ENCODE results near the gene PNKD. TPM values are rescaled to one million over a fixed set of nuclear protein-coding genes. Genes with fewer than 3 reads are reported as not detected.
A peak's percentile ranks its signal among the peaks of the same experiment; 100 is the strongest.

The PNKD gene
- total RNA-seq, 1 experiment from 2014 or later = 97.7 TPM

GRCh38 chr2:218368150-218368528 lies 97.8 kb downstream of the PNKD start:
- Histone ChIP-seq H3K36me3 (ENCODE audit: low read depth, low read length) (no peaks in the 10 kb centered on the region), H3K9me2 (replicated peaks; ENCODE audit: low read length) (no peaks in the 10 kb centered on the region), H3F3A (ENCODE audit: low read length, unreplicated experiment) (no peaks in the 10 kb centered on the region), H3K4me3 (ENCODE audit: low read length) (peak overlapping the region; percentile 71), H4K20me1 (ENCODE audit: low read length) (no peaks in the 10 kb centered on the region), H3K9me3 (ENCODE audit: low read length) (no peaks in the 10 kb centered on the region), H3K4me1 (ENCODE audit: insufficient read depth, low read length) (0 out of 2 replicates have a peak, but pooled peaks cover 5% of the 10 kb centered on the region), H3K79me2 (ENCODE audit: low read length) (no peaks in the 10 kb centered on the region), H3K9ac (ENCODE audit: low read length) (peak overlapping the region; percentile 49), H2AFZ (ENCODE audit: low read length) (peak overlapping the region; percentile 89), H3K27me3 (ENCODE audit: low read length) (no peaks in the 10 kb centered on the region), H3K27ac (ENCODE audit: low read length) (no peak overlapping the region), H3K4me2 (ENCODE audit: low read length) (peak overlapping the region; percentile 93)
- BruUV-seq (replicated peaks) = TSS peak; percentile 96
- ATAC-seq = no peak
- POLR2A ChIA-PET (ENCODE audit: unreplicated experiment) = no interaction called here
- CTCF ChIA-PET = interaction anchor here (0.6 kb wide), 2 partner anchors 66 to 650 kb away, joined by 3 to 5 read pairs; no protein-coding TSS in a partner anchor
- intact Hi-C loops (cut with micrococcal nuclease) = no loop called here
- DNase-seq = no peak
- TF ChIP-seq CTCF (conservative IDR thresholded peaks at IDR 0.05; ENCODE audit: low read depth, low read length) (no peak), EZH2phosphoT487 (IDR thresholded peaks at IDR 0.05; ENCODE audit: borderline replicate concordance, low read length) (no peak), EZH2 (IDR thresholded peaks at IDR 0.05; ENCODE audit: low read length, unreplicated experiment) (no peak)

GRCh38 chr2:218368621-218369153 lies 98.4 kb downstream of the PNKD start:
- Histone ChIP-seq H3K9ac (ENCODE audit: low read length) (no peak overlapping the region), H2AFZ (ENCODE audit: low read length) (peak overlapping the region; percentile 27; the same call in 1 of the 2 replicates), H4K20me1 (ENCODE audit: low read length) (no peaks in the 10 kb centered on the region), H3K4me2 (ENCODE audit: low read length) (peak overlapping the region; percentile 93), H3K9me2 (replicated peaks; ENCODE audit: low read length) (no peaks in the 10 kb centered on the region), H3K36me3 (ENCODE audit: low read depth, low read length) (no peaks in the 10 kb centered on the region), H3K4me3 (ENCODE audit: low read length) (peak overlapping the region; percentile 32; the same call in 1 of the 2 replicates), H3K4me1 (ENCODE audit: insufficient read depth, low read length) (0 out of 2 replicates have a peak, but pooled peaks cover 5% of the 10 kb centered on the region), H3K9me3 (ENCODE audit: low read length) (no peaks in the 10 kb centered on the region), H3K27me3 (ENCODE audit: low read length) (no peaks in the 10 kb centered on the region), H3K27ac (ENCODE audit: low read length) (no peak overlapping the region), H3F3A (ENCODE audit: low read length, unreplicated experiment) (no peaks in the 10 kb centered on the region), H3K79me2 (ENCODE audit: low read length) (no peaks in the 10 kb centered on the region)
- ChIA-PET POLR2A (ENCODE audit: unreplicated experiment) (interaction anchor here (0.6 kb wide), 1 partner anchor 25 kb away, joined by 3 read pairs; no protein-coding TSS in a partner anchor), CTCF (interaction anchor here (0.6 kb wide), 1 partner anchor 651 kb away, joined by 3 read pairs; no protein-coding TSS in a partner anchor)
- intact Hi-C loops (cut with micrococcal nuclease) = no loop called here
- no TSS peak for BruUV-seq (replicated peaks)
- TF ChIP-seq EZH2 (IDR thresholded peaks at IDR 0.05; ENCODE audit: low read length, unreplicated experiment) (no peak), CTCF (conservative IDR thresholded peaks at IDR 0.05; ENCODE audit: low read depth, low read length) (no peak), EZH2phosphoT487 (IDR thresholded peaks at IDR 0.05; ENCODE audit: borderline replicate concordance, low read length) (no peak)
- ATAC-seq = peak; percentile 67
- DNase-seq = peak; percentile 30

- intact Hi-C loops (cut with micrococcal nuclease) = no loop called here
- CTCF ChIA-PET = no interaction called here
Observed at GRCh38 chr2:218369330-218369729, 99.0 kb downstream of the PNKD start.

More at GRCh38 chr2:218369330-218369729, 99.0 kb downstream of the PNKD start:
- TF ChIP-seq CTCF (conservative IDR thresholded peaks at IDR 0.05; ENCODE audit: low read depth, low read length) = no peak
- TF ChIP-seq EZH2 (IDR thresholded peaks at IDR 0.05; ENCODE audit: low read length, unreplicated experiment) = no peak
- no peak for TF ChIP-seq EZH2phosphoT487 (IDR thresholded peaks at IDR 0.05; ENCODE audit: borderline replicate concordance, low read length)
- Histone ChIP-seq H3F3A (ENCODE audit: low read length, unreplicated experiment) (no peaks in the 10 kb centered on the region), H3K4me2 (ENCODE audit: low read length) (peak overlapping the region; percentile 93; the same call in 1 of the 2 replicates), H3K4me1 (ENCODE audit: insufficient read depth, low read length) (0 out of 2 replicates have a peak, but pooled peaks cover 5% of the 10 kb centered on the region), H3K27ac (ENCODE audit: low read length) (no peak overlapping the region), H3K79me2 (ENCODE audit: low read length) (no peaks in the 10 kb centered on the region), H4K20me1 (ENCODE audit: low read length) (no peaks in the 10 kb centered on the region), H3K9ac (ENCODE audit: low read length) (no peak overlapping the region), H2AFZ (ENCODE audit: low read length) (no peak overlapping the region), H3K36me3 (ENCODE audit: low read depth, low read length) (no peaks in the 10 kb centered on the region), H3K27me3 (ENCODE audit: low read length) (no peaks in the 10 kb centered on the region), H3K4me3 (ENCODE audit: low read length) (no peak overlapping the region), H3K9me2 (replicated peaks; ENCODE audit: low read length) (no peaks in the 10 kb centered on the region), H3K9me3 (ENCODE audit: low read length) (no peaks in the 10 kb centered on the region)
- POLR2A ChIA-PET (ENCODE audit: unreplicated experiment) = interaction anchor here (0.6 kb wide), 1 partner anchor 24 kb away, joined by 3 read pairs; no protein-coding TSS in a partner anchor
- ATAC-seq = peak; percentile 12
- DNase-seq = no peak
- no TSS peak for BruUV-seq (replicated peaks)
